RPMI8226 (cell line): ENCODE data around the gene ALOX12.

ENCODE experiments used
- DNase-seq: peaks from one replicate; pipeline ENCODE4 v3.0.0-alpha.2; 2015

ALOX12 gene

DNA sequence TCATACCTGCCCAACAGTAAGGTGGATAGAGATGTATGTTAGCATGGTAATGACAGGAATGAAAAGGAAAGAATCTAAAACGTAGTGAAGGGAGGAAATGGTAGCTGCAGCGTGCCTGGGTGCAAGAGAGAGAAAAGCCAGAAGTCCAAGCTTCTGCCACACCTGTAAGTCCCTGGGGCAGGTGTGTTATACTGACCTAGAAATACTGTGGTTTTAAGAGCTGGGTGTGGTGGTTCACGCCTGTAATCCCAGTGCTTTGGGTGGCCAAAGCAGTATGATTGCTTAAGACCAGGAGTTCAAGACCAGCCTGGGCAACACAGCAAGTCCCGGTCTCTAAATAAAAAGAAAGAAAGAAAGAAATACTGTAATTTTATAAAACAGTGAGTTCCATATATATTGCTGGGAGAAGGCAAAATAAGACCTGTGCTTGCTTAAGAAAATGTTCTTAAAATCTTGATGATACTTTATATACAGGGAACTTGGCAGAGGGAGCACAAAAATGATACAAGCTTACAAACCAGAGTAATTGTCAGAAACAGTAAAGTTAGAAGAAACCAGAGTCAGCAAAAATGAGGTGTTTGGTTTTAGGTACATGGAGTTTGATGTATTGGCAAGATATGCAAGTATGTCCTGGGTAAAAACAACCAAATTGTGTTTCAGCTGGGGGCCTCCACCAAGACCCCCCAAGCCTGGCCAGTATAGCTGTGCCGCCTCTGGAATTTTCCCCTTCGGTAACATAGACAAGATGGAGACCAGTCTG, 6.6 kb downstream of the ALOX12 start:
- no peak for DNase-seq

DNA sequence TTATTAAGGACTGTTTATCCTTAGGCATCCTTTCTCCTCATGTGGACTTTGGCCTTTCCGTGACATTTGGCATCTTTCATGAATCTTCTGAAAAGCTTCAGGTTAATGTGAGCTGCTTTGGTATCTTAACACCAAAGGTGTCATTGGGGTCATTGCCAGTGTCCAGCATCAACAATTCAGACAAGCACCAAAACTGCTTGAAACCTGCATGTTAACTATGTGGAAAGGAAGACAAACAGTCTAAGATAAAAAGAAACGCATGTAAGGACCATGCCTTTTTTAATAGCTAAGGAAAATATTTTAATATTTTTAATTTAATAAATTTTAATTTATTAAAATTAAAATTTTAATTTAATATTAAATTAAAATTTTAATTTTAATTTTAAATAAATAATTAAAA, 7.9 kb downstream of the ALOX12 start:
- no peak for DNase-seq

DNA sequence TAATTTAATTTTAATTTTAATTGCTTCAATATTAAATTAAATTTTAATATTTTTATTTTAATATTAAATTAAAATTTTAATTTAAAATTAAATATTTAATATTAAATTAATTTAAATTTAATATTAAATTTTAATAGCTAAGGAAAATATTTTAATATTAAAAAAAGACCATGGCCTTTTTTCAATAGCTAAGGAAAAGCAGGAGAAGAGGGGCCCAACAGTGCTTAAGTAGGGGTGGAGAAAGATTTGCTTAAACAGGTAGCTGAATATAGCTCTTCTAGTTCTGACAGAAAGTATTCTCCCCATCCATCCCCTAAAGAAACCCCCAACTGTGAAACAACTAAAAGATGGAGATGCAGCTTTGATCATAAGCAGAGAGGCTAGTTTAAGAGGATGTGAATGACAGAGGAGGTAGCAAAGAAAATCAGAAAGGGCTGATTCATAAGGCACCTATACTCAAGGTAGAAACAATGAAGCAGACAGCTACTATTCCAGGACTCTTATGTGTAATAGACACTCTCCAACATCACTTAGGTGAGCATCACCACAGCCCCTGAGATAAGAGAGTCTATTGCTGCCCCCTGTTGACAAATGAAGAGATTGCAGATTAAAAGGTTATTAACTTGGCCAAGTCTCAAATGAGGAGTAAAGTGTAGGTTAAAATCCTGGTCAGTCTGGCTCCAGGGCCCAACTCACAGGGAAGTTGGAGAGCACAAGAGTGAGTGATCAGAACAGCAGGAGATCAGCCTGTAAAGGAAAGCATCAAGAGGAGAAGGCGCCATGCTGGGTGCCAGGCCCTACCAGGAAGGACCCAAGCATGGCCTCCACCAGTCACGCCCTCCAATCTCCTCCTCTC, 8.8 kb downstream of the ALOX12 start:
- DNase-seq = peak; percentile 65

DNA sequence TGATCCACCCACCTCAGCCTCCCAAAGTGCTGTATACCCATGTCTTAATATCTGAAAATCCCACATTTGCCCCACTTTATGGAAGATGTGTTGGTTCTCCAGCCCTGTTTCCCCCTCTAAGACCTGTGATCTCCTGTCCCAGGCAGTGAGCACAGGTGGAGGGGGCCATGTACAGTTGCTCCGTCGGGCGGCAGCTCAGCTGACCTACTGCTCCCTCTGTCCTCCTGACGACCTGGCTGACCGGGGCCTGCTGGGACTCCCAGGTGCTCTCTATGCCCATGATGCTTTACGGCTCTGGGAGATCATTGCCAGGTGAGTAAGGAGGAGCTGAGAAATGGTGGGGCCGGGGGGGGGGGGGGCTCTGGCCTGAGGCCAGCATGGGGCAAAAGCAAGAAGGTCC, 9.9 kb downstream of the ALOX12 start:
- DNase-seq = no peak

DNA sequence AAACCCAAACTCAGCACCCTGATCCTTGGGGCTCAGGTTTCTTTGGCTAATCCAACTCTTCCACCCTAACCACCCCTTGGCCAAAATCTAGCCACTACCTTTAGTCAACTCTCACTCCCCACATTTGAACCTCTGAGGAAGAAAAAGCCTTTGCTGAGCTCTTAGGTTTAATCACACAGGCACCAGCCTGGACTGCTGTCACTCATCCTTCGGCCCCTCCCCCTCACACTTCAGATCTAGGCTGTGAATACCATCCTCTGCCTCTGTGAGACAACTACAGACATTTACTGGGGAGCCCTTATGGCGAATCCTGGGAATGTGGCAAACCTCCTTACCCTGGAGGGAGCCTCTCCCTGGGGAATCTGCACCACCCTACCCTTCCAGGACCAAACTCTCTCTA, 11.3 kb downstream of the ALOX12 start:
- DNase-seq = no peak

DNA sequence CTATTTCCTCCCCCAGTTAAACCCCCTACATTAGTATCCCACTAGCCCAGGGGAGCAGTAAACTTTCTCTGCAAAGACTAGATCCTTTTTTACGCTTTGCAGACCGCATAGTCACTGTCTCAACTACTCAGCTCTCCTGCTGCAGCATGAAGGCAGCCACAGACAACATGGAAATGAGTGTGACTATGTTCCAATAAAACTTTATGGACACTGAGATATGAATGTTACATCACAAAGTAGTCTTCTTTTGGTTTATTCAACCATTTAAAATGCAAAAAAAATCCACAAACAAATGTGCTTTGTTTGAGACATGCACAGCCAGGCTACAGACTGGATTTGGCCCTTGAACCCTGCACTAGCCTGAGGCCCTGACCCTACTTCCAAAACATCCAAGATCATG, 14.7 kb downstream of the ALOX12 start:
- no peak for DNase-seq

DNA sequence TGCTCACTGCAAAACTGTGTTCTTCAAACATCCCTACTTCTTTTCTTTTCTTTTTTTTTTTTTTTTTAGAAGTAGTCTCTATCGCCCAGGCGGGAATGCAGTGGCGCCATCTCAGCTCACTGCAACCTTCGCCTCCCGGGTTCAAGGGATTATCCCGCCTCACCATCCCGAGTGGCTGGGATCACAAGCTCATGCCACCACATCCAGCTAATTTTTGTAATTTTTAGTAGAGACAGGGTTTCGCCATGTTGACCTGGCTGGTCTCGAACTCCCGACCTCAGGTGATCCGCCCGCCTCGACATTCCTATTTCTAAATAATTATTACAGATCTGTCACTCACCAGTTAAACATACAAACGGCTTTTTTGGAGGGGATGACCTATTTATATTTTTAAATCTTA, 15.6 kb downstream of the ALOX12 start:
- DNase-seq = no peak

DNA sequence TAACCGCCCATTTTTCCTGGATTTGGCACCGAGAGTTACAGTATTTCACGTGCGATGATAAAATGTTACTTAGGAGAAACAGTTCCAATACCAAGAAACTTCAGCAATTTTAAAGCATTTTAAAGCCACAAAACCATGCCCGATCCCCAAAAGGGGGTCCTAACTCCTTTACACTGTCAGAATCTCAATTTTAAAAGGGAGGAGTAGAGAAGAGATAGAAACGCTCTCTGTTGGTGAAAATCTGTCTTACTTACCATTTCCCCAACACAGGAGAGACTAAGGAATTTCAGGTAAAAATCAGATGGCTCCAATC, 16.0 kb downstream of the ALOX12 start:
- DNase-seq = no peak

DNA sequence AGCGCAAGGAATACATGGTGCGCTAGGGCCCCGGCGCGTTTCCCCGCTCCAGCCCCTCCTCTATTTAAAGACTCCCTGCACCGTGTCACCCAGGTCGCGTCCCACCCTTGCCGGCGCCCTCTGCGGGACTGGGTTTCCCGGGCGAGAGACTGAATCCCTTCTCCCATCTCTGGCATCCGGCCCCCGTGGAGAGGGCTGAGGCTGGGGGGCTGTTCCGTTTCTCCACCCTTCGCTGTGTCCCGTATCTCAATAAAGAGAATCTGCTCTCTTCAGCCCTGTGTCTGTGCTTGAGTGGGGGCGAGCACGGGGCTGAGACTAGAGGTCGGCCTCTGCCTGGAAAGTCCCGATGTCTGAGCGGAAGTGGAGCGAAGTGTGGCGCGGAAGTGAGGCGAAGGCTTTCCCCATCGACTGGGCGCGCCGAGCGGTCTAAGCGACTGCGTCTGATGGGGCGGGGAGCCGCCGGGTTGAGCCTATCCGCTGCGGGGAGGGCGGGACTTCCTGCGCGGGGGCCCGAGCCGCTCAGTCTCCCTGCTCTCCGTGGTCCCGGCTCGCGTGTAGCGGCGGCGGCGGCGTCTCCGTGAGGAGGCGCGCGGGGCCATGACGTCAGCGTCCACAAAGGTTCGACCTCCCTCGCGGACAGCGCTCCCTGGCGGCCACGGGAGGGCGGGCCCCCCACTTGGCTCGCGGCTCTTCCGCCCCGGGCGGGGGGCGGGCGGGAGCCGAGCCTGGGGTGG, 18.6 kb downstream of the ALOX12 start:
- peak; percentile 95 for DNase-seq

DNA sequence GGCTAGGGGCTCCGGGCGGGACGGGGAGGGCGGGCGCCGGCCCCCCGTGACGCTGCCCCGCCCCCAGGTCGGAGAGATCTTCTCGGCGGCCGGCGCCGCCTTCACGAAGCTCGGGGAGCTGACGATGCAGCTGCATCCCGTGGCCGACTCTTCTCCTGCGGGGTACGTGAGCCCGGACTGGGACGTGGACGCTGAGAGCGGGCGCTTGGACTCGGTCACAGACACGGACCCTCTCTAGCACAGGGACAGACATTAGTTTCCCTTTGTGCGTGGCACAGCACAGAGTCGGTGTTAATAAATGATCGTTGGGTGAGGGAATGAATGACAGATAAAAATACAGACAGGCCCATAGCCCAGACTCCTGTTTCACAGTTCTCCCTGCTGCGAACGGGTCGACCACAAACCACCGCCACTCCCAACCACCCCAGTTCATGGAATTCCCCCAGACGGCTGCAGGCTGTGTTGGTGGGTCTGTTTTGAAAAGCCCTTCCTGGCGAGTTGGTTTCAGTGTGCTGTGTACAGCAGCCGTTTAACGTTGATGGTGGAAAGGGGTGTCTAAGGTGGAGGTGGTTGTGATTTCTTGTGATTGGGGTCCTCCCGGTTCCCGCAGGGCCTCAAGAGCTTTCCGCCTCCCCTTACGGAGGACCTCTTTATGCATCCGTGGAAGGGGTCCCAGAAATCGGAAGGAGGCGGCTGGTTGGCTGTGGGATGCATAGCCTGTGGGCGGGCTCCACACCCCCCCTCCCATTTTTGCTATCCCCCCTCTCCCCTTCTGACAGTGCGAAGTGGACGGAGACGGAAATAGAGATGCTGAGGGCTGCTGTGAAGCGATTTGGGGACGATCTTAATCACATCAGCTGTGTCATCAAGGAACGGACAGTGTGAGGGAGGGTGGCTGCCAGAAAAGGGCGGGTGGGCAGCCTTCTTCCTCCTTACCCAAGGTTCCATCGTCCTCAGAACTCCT, 19.4 kb downstream of the ALOX12 start:
- DNase-seq = peak; percentile 32

DNA sequence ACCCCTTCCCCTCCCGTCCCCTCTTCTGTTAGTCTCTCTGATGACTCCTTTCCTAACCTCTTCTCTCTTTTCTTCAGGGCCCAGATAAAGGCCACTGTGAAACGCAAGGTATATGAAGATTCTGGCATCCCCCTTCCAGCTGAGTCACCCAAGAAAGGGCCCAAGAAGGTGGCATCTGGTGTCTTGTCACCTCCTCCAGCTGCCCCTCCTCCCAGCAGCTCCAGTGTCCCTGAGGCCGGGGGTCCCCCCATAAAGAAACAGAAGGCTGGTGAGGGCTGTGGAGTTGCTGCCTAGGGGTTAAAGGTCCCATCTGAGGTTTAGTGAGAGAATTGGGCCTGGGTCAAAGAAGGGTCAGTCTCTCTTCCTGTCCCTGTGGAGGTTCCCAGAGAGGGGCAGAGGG, 20.6 kb downstream of the ALOX12 start:
- no peak for DNase-seq

DNA sequence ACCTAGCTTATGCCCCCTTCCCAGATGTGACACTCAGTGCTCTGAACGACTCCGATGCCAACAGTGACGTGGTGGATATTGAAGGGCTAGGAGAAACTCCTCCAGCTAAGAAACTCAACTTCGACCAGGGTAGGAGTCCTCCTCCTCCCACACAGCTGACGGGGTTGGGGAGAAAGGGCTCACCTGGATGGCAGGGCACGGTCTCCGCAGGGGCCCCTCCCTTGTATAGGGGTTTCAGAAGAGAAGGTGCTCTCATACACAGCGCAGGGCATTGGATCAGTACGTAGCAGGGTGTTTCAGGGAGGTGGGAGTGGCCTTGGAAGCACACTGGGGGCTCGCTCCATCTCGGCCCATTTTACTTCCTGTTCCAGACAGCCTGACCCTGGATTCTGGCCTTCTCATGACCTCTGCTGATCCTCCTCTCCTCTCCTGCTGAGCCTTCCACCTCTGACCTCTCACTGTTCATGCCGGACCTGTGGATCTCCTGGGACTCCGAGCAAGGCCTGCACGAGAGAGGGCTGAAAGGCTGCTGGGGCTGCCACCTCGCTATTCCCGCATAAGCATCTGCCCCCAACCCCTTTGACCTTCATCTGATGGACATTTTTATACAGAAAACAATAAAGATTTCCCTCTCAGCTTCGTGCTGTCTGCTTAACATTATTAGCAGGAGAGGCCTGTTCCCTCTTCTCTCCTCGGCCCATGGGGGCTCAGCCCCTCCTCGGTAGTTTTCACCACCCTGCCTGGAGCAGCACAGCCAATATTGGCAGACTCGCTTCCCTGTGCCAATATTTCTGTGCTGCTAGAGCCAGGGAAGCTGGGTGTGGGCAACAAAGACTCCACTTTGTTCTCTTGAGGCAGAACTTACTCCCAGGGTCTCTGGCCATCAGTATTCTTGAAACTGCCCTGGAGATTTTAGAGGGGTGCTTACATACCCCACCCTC, 21.3 kb downstream of the ALOX12 start:
- DNase-seq = no peak

DNA sequence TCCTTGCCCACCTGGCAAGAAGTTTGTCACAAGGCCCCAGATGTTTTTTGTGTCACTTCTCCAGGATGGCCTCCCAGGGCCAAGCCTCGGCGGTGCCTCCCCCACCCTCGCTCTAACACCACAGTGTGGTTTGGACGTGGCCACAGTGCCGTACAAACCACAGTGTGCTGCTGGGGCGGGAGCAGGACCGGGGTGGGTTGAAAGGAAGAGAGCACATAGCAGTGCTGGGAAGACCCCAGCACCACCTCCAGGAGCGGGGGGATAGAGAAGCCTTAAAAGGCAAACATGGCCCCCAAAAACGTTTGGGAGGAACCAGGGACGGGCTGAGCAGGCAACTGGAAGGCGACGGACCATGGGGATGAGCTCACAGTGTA, 22.0 kb downstream of the ALOX12 start:
- DNase-seq = no peak

DNA sequence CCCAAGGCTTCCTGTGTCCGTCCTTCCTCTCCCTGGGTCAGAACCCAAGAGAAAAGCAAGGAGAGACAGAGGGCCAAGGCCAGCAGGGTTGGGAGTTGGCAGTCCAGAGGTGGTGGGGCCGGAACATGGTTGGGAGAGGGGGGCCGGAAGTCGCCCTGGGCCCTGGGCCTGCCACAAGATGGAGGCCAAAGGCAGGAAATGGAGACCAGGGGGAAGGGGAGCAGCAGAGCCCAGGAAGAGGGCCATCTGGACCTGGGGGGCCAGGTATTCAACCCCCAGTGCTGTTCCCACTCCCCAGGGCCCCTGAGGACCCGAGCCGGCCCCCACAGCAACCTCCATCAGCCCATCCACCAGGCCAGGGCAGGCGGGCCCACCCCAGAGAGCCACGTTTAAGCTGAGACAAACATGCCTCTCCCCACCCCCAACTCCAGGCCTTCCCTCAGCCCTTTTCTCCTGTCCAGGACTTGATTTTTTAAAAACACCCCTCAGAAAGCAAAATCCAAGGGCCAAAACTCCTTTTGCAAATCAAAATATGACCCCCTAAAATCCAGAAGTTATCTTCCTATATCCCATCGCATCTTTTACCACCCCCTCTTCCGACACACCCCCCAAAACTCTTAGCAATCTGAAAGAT, 22.6 kb downstream of the ALOX12 start:
- no peak for DNase-seq

DNA sequence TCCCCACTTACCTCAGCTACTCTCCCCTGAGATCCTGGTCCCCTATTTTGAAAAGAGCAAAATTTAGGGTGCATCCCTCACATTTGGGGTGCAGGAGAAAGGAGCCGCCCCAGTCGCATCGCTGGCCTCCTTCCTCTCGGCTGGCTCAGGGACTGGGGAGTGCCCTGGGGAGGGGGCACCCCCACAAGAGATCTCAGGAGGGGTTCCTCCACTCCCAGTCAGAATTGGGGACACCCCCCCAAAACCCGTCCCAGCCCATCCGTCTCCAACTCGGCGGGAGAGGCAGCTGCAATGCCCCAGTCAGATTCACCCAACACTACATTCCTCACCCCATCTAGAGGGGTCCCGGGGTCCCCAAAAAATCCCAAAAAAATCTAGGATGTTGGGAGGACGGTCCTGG, 23.5 kb downstream of the ALOX12 start:
- no peak for DNase-seq

DNA sequence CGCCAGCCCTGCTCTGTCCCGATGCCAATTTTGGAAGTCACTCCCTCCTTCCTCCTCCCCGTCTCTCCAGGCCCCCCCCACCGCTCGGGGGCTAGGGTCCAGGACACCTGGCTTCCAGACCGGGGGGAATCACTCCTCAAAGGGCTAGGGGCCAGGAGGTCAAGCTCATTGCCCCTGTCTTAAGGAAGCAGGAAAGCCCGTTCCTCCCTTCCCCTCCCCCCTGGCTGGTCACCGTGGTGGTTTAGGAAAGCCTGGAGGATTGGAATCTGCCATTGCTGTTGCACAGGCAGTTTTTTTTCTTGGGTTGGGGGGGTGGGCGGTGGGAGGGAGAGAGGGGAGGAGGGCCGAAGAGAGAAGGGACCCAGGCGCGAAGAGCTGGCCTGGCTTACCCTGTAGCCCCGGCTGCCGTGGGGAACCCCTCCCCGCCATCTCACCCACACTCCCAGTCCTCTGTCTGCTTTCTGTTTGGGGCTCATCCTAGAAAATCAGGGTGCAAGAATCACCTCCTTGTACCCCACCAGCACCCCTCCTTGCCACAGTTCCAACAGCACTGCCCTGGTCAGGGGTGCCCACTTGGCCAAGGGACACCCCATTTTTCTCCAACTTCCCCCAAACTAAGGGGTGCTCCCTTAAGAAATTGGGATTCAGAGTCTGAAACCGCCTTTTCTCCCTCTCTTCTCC, 24.1 kb downstream of the ALOX12 start:
- DNase-seq = no peak

DNA sequence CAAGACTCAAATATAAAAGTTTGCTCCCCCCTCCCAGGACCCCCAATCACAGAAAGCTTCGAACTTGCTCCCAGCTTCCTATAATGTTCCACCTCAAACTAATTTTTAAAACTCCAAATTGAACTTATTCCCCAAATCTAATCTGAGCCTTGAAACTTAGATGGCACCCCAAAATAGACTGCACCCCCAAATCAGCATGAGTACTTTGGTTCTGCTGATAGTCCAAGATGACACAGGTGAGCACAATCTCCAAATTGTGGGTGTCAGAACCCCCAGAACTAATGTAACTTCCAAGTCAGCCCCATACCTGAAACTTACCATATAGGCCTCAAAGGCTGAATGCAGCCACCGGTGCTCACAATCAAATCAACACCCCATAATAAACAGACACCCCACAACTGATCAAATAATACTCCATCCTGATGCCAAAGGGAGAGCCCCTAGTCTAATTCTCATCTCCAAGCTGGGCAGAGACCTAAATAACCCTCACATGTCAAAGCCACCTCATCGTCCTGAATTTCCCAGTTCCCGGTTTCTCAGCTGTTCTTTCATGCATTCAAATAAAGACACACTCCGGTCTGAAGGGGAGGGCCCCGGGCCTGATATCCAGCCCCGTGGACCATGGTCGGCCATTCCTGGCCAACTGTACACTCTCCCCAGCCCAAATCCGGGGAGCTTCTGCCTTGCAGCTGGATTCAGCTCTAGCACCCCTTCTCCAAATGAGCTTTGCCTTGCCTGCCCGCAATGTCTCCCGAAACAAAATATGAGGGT, 25.2 kb downstream of the ALOX12 start:
- no peak for DNase-seq

DNA sequence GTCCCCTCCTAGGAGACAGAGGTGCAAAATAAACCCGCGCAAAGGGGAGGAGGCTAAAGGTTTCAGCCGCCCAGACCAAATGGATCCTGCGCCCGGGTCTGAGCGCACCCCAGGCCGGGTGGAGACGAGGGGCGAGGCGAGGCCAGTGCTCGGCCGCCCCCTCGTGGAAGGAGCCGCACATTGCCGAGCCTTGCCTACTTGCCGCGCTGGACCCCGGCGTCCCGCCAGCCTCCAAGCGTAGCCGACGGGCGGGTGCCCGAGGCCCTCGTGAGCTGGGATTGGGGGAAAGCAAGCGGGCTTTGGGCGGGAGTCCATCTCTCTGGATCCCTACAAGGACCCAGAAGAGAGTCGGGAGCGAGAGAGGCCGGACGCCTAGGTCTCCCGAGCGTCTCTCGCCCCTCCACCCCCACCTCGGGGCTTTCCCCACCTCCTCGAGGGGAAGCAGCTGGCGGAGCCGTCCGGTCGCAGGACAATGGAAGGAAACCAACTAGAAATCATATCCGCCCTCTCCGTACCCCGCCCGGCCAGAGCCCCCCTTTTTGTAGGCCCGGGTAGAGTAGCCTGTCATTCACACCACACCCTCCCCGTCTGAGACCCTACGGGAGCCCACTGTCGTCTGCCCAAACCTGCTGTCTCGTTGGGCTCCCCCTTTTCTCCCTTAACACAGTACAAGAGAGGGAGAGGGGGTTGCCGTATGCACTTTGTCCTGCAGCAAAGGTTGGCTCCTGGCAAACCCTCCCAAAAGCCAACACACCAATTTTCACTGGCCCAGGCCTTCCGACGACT, 26.3 kb downstream of the ALOX12 start:
- peak; percentile 76 for DNase-seq
